ENCODE data around the gene AGPAT4.

The AGPAT4 gene

DNA sequence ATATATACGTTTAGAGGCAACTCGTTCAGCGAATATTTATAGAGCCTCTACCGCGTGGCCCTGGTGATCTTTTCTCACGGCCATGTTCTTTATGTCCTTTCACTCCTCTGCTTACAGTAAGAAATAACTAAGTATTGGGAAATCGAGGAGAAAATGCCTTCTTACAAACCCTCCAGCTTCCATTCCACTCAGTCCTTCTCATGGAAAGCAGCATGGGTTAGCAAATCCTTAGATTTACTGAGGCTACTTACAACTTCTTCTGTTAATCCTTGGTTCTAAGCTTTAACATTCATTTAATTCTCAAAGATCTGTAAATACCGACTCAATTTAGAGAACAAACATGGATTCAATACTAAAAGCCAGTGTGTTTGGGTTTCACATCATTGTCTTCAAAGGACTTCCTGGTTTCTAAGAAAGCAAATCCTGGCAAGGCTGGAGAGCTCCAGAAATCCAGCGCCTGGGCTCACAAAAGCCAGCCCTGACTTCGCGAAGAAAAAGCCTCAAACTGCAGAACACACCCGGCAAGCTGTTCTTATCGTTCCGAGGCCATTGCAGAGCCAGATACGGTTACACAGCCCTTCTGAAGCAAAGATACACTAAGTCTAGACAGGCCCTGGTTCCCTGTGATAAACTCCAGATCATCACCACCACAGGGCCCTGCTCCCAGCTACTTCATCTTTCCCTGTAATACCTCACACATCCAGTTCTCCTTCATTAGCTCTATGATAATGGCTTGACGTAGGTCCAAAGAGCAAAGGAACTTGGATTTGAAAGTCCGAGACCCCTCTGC, 19.2 kb downstream of the AGPAT4 start:
- DNase-seq, result no peak

DNA sequence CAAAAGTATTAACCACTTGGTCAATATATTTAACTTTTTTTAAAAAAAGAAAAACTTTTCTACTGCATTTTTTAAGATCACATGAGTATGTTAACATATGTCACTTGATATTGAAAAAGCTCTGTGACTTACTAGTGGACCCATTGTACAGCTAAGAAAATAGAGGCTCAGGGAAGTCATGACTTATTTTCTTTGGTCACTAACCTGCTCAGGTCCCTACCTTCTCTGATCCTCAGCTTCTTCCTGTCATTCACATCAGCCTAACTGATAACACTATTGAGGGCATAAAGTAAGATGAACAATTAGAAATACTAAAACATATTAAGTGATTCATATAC, 19.8 kb downstream of the AGPAT4 start:
- DNase-seq, result no peak

DNA sequence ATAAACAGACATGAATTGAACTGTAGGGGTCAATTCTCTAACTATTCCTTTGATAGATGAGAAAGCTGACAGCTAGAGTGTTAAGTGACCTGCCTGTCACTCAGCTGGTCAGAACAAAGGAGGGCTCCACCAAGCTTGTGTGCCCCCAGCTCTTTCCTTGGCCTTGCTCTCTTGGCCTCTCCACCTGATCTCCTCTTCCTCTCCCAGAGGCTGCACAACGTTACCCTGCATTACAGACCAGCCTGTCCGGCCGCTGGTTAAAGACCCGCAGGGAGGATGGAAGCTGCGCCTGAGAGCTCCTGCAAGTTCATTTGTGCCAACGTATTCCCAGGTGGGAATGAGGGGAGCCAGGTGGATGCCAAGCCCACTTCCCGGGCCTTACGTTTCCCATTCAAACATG, 22.5 kb downstream of the AGPAT4 start:
- DNase-seq, result no peak

- DNase-seq, result no peak
These were observed 24.5 kb downstream of the AGPAT4 start for GRCh38 chr6:161249327-161249726.

GRCh38 chr6:161246725-161247124, 27.1 kb downstream of the AGPAT4 start:
- DNase-seq, result no peak

DNA sequence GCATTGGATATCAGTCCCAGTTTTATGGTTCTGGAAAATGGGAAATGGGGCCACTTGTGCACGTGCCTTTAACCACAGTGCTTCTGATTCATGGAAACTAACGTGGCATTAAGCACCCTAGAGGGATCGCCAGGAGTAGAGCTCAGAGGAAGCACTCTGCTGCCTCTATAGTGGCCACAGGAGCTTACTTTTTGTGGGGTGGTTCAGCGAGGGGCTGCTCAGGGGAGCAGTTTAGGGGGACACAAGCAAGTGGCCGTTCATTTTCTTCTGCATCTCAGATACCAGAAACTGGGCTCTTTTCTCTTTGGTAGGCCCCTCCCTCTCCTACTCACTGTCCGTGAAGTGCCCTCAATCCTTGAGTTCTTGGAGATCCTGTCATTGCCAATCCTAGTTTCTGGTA, 28.5 kb downstream of the AGPAT4 start:
- DNase-seq, result no peak

GRCh38 chr6:161244725-161245124, 29.1 kb downstream of the AGPAT4 start:
- DNase-seq, result no peak

GRCh38 chr6:161242779-161243693, 30.8 kb downstream of the AGPAT4 start:
- DNase-seq, result no peak

GRCh38 chr6:161242113-161242512, 31.7 kb downstream of the AGPAT4 start:
- DNase-seq, result no peak

- DNase-seq, result no peak
These were observed 34.9 kb downstream of the AGPAT4 start for GRCh38 chr6:161239001-161239400.

DNA sequence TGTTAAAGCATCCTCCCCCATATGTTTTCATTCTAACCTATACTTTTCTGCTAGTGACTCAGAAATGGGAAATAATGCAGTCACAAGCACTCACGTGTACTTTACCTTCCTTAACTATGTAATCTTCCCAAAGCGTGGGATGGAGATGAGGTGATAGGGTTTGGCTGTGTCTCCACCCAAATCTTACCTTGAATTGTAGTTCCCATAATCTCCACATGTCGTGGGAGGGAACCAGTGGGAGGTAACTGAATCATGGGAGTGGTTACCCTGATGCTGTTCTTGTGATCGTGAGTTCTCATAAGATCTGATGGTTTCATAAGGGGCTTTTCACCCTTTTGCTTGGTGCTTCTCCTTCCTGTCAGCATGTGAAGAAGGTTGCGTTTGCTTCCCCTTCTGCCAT, 35.4 kb downstream of the AGPAT4 start:
- no peak for DNase-seq

- DNase-seq, result no peak
These were observed 35.8 kb downstream of the AGPAT4 start for GRCh38 chr6:161238081-161238480.

DNA sequence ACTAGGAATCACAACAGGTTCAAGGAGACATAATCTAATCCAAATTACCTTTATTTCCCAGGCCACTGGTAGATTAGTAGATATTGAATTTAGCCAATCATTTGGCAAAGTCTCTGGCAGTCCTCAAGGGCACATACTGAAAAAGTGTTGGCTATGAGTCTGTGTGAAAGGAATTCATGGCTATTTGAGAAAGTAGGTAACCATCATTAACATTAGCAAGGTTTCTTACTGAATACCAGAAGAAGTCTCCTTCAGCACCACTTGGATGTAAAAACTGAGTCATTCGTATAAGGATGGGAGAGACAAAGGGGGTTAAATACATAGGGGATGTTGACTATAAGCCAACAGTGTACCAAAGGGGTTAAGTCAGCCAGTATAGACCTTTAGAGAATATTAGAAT, 36.7 kb downstream of the AGPAT4 start:
- DNase-seq, result no peak

- no peak for DNase-seq
These were observed 37.9 kb downstream of the AGPAT4 start for GRCh38 chr6:161235776-161236633.

DNA sequence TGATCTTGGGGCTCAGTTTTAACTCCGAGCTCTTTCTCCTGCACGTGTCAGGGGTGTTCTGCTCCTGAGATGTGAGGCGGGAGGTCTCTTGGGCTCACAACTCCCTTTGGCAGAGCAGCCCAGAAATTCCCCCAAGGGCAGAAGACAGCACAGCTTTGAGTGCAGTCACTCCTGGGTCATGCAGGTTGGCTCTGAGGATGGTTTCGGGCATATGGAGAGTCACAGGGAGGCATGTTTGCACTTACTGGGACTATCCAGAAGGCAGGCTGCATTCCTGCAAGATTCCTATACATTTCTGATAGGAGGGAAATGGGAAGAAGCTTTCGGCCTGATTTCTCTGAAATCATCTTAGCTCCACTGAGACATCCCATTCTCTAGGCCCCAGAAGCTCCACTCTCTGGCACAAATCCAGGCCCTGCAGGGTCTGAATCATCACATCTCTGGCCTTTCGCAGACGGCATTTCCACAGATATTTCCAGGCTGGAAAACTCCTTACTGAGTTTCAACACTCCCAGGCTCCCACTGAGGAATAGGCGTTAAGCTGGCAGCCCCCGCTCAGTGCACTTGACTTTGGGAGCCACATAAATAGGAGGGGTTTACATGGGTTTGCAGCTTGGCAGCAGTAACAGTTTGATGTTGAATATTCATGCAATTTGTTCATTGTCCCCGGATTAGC, 39.7 kb downstream of the AGPAT4 start:
- DNase-seq, result no peak

- DNase-seq, result no peak
These were observed 41.4 kb downstream of the AGPAT4 start for GRCh38 chr6:161232467-161232866.

GRCh38 chr6:161232010-161232409, 41.9 kb downstream of the AGPAT4 start:
- no peak for DNase-seq

DNA sequence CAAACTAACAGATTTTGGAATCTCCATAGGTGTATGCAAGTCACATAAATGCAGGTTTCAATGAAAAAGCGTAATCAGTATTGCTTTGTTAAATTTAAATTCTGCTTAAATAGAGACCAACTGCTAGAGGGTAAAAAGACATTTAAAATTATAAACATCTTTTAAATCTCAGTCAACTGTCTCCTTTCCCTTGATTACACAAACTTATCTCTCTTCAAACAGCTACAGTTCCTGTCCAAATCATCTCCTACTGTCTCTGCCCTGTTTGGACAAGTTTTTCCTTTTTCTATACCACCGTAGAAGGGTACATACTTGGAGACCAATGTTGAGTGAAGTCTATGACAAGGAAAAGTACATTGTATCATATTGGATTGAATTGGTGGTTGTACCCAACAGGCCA, 43.5 kb downstream of the AGPAT4 start:
- DNase-seq, result no peak

- no peak for DNase-seq
These were observed 44.8 kb downstream of the AGPAT4 start for GRCh38 chr6:161228921-161229591.

GRCh38 chr6:161228096-161228495, 45.8 kb downstream of the AGPAT4 start:
- no peak for DNase-seq

DNA sequence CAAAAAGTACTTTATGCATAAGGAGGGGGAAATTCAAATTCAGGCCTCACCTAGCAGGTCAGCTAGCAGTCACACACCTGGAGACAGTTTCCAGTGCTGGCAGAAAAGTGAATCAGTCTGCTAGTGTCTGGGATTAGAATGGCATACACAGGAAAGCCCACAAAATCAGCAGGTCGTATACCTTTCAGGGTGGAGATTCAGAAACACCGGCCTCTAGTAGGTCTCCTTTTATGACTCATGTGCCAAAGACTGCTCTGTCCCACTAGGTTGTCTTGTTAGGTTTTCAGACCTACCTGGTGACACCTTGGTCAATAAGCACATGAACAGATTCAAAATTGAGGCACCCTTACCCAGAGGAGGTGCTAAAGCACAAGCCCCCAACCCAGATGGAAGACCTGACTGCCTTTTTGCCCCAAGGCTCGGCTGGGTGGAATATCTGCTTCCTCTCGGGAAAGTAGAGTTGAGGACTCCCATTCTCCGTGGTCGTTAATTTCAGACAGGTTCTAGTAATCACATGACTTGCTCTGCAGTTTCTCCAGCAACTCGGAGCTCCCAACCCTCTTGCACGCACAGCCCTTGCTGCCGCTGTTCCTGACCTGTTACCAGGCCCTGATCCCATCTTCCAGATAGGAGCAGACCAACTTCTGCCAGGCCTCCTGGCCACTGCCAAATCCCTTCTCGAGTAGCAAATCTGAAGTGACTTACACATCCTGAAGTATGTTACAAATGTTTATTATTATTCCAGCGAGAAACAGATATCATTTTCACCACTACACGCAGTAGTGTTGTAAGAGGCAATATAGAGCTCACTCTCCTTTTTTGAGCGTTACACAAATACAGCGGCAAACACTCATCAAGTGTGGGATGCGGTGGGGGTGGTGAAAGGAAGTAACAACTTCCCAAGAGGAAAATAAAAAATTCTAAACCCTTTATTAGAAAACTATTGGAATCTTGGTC, 46.6 kb downstream of the AGPAT4 start:
- no peak for DNase-seq

All from activated CD4-positive, alpha-beta T cell treated with anti-CD3 and anti-CD28 coated beads, Interleukin-2, amount 50 U/mL, for 4 hours (primary cell).